CD4-positive, alpha-beta T cell treated with Interleukin-4 for 1 hour (primary cell): ENCODE data around the gene ARMS2.

Experiments
- DNase-seq, 2 donors: peaks; one replicate each; pipeline ENCODE4 v3.0.0-alpha.2; 2020 to 2022

Gene ARMS2

DNA sequence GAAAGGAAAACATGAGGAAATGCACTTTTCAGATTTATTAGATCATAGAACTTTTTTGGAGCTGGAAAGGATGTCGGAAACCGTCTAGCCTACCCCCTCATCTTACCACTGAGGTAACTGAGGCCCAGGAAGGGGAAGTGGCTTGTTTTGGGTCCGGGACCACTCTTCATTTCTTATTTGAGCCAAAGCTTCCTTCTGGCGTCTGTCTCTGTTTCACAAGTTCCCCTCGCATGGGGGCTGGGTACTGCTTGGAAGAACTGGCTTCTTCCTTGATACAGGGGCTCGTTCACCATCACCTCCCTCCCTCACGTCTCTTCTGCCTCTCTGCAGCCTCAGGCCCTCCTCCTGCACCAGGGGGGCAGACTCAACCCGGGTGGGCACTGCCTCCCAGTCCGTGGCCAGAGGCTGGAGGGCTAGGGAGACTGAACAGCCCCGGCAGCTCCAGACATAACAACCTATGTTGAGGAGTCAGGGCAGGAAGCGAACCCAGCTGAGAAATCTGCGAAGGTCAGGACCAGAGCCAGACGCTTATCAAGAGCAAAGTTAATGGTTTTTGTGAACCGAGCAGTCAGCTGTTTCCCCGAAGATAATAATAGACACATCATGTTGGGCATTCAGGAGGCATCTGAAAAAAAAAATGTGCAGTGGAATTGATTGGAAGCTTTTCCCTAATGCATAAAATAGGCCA, 19.8 kb downstream of the ARMS2 start:
- no peak for DNase-seq

DNA sequence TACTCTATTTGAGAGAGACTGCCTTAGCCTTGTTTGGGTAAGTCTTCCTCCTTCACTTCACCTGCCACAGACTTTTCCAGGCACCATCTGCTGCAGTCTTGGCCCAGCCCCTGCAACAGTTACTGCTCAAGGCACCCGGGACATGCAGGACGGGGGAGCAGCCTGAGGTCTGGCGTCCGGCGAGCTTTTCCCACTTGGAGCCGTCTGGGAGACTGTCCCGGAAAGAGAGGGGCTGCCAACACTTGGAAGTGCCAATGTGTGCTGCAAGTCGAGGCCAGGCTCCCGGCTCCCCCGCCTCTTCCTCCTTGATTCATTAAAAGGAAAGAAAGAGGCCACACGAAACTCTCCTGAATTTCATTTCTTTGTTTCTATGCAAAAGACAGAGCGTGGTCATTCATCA, 20.6 kb downstream of the ARMS2 start:
- no peak for DNase-seq

DNA sequence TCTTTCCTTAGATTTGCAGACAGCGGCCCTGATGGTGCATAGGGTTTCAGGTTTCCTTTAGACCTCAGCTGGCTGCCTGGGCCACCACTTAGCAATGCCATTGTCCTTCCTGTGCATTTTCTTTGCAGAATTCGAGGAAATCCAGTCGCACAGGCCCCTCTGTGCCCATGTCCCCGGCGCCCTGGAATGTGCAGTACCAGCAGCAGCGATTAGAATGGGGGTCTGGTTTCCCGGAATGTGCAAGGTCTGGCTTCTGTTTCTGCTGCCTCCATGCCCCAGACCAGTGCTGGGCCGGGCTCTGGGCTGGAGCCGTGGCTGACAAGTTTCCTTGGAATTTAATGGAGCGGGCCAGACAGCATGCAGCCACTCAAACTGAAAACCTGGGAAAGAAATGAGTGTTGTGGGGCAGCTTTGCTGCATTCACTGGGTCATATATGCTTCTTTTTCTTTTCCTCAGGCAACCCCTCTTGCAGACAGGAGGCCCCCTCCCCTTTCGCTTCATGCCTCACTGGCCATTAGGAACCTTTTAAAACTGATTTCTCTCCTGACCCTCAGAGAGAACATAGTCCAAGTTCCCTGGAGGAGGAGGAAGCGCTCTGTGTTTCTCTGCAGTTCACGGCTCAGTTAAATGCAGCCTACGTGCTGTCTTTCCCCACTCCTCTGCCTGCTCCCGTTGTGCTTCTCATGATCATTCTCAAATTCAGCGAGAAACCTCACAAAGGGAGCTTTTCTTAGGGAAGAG, 21.3 kb downstream of the ARMS2 start:
- no peak for DNase-seq

DNA sequence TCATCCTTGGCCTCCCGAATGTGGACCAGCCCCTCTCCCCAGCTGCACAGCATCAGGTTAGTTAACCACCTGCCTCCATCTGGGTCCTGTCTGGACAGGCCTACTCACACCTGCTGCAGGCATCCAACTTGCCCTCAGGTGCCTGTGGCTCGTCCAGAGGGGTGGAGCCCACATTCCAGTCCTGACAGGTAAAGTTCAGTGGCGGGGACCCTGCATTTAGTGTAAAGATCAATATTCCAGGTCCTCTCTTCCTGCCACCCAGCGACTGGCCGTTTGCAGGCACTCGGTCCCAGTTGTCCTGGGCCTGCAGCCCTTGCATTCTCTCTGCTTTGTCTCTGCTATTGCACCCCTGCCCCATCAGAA, 21.9 kb downstream of the ARMS2 start:
- DNase-seq, result no peak

DNA sequence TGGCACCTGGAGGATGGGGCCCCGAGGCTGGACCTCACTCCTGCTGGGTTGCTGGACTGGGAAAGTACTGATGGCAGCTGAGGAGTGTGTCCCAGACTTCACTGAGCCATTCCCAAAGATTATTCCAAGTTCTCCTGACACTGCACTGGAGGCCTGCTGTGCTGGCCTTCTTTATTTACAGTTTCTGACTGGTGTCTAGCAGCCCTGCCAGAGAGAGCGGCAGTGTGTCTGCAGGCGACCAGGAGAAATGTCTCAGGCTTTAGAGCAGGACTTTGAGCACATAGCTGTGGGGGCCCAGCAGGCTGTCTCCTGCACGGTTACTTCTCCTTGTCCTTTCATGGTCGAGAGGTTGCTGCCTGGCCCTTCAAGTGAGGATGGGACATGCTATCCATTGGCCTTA, 23.0 kb downstream of the ARMS2 start:
- no peak for DNase-seq

DNA sequence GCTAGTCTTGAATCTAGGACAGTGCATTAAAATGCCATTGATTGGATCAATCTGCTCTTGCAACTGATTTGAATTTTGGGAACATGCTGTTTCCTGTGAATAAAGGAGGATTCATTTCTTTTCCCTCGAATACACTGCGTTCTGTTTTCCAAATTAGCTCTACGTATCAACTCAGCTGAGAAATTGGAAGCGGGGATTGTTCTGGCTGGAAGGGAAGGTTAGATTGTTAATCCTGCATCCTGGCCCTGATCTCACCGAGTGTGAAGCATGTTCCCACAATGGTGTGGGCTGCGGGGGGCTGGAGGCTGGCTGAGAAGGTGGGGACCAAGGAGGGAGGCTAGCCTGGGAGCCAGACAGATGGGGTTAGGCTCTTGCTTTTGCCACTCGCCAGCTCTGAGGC, 24.5 kb downstream of the ARMS2 start:
- no peak for DNase-seq

DNA sequence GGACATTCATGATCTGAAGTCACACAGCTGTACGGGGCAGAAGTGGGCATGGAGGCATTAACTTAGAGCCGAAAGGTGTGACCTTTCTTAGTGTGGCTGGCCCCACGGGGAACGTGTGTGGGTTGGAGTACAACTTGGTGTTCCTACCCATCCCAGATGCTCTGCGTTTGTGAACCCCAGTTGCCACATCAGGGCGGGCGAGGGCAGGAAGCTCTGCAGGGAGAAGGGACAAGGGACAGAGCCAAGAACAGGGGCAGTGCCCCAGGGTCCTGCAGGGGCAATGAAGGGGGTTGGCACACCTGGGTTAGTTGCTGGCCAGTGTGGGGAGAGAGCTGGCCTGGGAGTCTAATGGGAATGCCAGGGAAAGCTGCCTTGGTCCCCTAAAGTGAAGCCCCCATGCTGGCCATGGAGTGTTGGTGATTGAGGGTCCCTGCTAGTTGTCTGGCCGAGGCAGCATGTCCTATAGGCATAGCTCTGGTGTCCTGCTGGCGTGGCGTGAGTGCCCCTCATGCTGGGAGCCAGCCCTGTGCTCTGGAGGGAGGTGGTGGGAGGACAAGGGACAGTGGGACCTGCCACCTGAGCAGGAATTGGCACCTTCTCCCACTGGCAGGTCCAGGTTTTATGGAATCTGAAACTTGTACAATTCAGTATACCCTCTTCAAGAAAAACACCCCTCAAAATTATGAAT, 25.8 kb downstream of the ARMS2 start:
- no peak for DNase-seq

DNA sequence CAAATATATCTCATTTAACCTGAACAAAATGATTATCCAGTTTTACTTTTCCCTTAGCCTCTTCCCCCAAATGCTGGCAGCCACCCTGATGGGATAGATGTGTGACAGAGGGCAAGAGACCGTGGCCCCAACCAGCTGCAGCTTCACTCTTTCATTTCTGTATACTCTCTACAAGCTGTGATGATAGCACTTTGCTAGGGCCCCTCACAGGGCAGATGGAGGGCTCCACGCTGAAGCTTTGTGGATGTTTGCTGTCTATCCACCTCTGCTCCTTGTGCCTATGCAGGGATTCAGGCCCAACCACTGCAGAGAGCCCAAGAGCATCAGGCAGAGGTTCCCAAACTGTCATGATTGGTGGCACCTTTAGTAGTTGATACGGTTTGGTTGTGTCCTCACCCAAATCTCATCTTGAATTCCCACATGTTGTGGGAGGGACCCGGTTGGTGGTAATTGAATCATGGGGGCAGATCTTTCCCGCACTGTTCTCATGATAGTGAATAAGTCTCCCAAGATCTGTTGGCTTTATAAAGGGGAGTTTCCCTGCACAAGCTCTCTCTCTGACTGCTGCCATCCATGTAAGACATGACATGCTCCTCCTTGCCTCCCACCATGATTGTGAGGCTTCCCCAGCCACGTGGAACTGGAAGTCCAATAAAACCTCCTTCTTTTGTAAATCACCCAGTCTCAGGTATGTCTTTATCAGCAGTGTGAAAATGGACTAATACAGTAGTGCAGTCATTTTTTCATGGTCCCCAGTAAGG, 27.0 kb downstream of the ARMS2 start:
- DNase-seq, result no peak

DNA sequence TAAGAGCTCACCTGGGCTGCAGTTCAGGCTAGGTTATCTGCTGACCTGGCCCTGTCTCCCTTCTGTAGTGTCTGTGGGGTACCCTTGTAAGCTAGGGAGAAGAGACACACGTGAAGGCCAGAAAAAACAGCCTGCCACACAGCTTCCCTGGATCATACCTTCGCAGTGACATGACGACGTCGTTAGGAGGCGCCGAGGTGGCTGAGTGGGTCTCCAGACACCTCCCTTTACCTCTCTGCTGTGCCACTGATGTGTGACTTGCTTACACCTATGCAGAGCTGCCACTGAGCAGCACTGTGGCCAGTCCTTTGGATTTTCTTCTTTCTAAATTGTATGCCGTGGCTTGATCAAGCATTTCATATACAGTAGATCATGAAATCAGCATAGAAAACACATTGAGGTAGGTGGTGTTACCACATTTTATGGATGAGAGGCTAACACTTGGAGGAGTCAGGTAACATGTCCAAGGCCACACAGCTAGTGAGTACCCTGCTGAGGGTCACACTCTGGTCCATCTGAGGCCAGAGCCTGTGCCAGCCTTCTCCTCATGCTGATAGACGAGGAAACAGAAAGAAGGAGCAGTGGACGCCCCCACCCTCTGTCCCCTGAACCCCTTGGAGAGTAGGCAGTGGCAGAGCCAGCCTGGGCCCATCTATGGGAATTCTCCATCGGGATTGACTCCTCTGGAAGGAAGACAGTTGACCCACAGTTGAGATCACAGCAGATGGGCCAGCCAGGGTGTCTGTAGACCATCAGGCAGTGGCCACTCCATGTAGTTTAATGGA, 30.0 kb downstream of the ARMS2 start:
- DNase-seq, result no peak

DNA sequence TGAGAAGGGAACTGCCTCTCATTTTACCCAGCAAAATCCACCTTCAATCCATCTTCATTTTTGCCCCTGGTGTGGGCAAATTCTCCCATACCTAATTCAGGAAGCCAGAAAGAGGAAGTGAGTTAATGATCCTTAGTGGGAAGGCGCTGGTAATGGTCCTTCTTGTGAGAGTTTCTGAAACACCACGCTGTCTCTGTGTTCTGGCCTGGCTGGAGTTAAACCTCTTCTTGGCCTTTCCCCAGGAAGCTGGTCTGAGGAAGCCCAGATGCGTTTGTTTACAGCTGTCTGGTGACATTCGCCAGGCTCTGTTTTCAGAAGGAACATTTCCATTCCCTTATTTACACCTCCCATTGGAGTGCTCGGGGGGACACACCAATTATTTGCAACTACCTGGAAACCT, 31.2 kb downstream of the ARMS2 start:
- no peak for DNase-seq

DNA sequence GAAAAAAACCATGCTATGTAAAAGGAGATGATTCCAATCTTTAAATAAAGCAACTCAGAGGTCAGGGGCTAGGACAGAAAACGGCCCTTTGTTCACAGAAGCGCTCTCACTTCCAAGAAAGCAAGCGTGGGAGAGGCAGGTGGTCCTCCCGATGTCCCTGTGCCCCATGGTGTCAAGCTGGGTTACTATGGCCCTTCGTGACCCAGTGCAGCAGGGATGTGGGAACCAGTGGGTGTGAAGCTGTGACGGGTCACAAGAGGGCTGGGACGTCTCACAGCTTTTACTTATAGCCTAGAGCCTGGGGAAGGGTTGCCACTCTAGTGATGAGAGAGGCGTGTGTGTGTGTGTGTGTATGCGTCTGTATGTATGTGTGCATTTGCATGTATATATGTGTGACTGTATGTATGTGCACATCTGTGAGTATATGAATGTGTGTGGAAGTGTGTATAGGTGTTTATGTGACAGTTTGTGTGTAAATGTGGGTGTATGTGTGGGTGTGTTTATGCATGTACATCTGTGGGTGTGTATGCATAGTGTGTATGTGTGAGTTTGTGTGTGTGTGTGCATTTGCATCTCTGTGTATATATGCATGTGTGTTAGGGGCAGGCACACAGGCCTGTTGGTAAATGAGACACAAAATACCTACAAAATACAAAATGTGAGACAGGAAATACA, 32.1 kb downstream of the ARMS2 start:
- DNase-seq, result no peak

DNA sequence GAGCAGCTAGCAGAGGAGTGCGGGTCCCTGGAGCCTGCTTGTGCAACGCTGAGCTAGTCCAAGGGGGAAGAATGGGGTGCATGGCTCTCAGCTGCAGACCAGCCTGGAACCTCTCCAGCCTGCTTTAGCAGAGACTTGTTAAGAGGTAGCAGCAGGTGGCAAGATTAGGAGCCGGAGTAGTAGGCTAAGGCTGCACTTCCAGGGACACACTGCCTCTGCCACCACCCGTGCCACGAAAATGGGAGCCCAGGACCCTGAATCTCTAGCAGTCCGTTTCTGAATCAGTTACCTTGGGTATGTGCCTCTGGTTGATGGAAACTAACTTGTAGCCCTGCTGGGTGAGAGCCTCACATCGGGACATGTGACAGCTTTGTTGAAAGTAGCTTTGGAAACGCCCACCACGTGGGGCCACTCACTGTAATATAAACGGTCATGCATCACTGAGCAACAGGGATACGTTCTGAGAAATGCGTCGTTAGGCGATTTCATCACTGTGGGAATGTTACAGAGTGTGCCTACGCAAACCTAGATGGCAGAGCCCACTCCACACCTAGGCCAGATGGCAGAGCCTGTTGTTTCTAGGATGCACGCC, 32.8 kb downstream of the ARMS2 start:
- DNase-seq, result no peak

DNA sequence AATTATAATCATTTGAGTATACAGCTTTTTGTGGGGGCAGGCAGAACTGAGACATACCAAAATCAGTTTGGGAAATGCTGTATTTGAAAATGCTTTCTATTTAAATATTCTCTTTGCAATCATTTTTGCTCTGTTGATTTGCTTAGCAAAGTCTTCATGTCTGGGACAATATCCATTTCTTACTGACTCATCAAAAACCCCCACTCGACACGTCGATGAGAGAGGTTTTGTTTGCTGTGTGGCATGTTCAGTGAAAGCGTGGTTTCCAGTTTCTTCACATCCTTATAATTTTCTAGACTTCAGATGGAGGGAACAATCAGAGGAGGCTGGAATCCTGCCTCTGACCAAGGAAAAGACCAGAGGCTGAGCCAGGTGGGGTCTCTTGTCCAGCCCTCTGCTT, 35.8 kb downstream of the ARMS2 start:
- no peak for DNase-seq

DNA sequence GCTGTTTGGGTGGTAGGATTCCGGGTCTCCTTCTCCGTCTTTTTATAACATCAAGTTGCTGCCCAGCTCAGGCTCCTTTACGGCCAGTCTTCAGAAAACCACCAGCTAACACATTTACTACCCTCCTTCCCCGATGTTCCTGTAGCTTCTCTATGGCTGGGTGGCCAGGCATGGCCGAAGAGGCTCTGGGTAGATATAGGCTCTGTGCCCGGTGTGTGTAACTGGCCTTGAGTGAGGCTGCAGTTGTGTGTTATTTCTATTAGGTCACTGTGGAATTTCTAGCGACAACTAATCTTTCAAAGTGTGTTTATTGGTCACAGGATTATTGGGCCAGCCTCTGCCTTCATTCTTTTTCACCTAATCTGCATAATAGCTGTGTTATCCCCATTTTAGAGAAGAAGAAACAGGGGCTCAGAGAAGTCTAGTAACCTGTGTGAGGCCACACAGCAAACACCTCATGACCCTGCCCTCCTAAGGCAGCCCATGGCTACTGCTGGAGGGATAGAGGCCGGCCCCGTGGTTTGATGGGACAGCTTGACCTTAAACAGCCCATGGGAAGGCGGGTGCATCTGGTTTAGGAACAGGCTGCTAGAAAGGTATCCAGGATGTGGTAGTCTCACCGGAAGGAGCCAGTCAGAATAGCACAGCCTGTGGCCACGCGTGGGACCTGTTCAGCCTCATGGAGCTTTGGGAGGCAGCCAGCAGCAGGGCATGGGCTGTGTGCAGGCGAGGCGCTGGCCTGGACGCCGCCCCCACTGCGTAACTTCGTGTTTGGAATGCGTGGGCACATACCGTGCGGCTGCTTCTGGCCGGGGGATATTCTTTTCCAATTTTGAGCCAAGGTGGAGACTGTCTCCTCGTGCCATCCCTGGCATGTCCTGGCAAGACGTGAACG, 36.6 kb downstream of the ARMS2 start:
- DNase-seq, result peak in 1 of 2 donors; percentile 27

DNA sequence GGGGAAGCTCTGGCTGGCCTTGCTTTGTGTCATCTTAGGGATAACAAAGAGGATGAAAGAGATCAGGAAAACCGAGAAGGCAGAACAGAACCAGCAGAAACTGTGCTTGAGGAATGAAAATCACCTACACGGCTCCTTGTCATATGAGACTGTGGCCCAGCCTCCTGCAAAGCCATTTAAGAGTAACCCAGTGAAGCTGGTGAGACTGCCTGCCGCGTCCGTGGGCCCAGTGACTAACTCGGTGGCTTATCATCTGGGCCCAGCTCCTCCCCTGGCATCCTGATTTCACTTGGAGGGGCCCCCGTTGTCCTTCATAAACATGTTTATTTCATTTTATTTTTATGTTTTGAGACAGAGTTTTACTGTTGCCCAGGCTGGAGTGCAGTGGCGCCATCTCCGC, 37.6 kb downstream of the ARMS2 start:
- DNase-seq, result no peak

DNA sequence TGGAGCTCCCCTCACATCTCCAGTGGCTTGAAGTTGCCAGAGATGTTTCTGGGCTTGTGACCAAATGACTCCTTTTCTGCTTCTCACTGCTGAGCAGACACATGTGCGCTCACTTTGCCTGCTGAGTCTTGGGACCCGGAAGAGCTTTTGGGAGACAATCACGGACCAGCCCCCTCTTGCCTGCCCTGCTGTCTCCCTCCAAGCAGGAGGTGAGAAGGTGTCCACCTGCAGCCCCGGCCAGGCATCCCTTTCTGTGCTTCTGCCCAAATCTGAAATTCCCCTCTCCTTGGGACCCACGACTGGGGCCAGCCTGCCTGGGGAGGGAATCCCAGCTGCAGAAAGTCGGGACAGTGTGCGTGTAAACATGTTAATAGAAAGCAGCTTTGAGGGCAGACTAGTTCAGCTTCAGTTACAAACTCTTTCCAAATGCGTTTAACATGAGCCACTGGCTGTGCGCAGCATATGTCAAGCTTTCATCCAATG, 38.6 kb downstream of the ARMS2 start:
- DNase-seq, result no peak

DNA sequence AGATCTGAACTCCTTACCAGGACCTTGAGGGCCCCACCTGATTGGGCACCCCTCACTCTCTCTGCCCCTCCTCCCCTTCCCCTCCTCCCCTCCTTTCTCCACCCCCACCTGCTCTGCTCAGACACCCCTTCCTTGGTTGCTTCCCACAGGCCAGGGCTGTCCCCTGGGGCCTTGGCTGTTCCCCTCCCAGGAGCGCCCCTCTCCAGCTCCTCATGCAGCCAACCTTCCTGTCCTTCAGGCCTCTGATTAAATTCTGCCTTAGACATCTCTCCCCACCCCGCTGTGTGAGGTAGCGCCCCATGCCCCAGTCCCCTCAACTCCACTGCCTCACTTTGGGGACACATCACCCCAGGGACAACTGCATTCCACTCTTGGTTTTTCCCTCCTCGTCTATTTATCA, 39.3 kb downstream of the ARMS2 start:
- no peak for DNase-seq

DNA sequence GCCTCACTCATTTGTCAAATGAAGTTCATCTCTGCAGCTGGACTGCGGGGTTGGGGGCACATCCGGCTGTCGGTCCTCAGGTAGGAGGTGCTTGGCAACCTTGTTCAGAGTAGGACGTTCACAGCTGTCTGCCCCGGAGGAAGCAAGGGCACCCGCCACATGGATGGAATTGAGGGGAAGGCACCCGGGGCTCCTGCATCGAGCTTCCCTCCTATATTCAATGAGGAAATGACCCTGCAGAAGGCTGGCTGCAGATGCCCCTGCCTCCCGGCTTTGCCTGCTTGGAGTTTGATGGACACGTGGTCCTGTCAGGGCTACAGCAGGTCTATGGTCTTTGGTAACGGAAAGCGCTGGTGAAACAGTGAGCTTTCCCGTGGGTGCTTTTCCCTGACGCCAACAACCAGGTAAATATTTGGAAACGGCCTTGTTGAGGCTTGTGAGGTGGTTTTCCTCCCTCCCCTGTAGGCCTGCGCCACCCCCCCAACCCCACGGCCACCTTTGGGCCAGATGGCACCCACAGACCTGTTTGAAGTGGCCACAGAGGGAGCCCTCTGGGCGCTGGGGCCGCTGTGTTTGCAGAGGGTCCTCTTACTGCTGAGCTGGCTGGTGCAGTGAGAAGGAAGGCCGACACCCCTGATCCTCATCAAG, 39.8 kb downstream of the ARMS2 start:
- DNase-seq, result no peak

DNA sequence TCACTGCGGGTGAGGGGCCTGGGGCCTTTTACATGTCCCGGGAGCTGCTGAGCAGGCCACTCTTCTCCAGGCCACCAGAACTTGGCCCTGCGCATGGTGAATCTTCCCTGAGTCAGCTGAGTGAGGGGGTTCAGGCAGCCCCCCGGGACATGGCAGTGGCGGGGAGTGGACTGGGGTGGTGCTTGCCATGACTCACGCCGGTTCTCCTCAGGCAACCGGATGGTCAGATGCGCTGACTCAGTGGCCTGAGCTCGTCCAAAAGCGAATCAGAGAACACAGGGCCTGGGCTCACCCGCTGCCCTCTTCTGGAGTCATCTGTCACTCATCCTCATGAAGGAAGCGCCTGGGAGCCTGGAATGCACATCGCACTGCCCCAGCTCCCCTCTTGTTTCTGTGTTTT, 40.4 kb downstream of the ARMS2 start:
- no peak for DNase-seq
